ENCODE results near the gene REXO1. TPM values are rescaled to one million over a fixed set of nuclear protein-coding genes. Genes with fewer than 3 reads are reported as not detected.

The REXO1 gene
- total and polyA plus RNA-seq, 8 donors, result 16.9 to 30.8 (median 24.4) TPM

GRCh38 chr19:1836458-1837221 lies 11.6 kb downstream of the REXO1 start:
- intact Hi-C loops (cut with DNase I), result no loop called here
- DNase-seq (no peak), ATAC-seq (no peak)
- Histone ChIP-seq H3K36me3 (peaks cover 0 to 16% of the 10 kb centered on the region in 2 donors), H3K4me1 (peaks cover 6 to 54% of the 10 kb centered on the region in 2 donors), H3K27me3 (no peaks in the 10 kb centered on the region), H3K27ac (no peak overlapping the region), H3K9me3 (no peaks in the 10 kb centered on the region), H3K4me3 (no peak overlapping the region)
- TF ChIP-seq CTCF (IDR thresholded peaks at IDR 0.05), result no peak

GRCh38 chr19:1833540-1833939 lies 14.7 kb downstream of the REXO1 start:
- no peaks in the 10 kb centered on the region for H3K27me3 ChIP-seq
- H3K4me3 ChIP-seq, result no peak overlapping the region
- DNase-seq (no peak), ATAC-seq (no peak)
- intact Hi-C loops (cut with DNase I), result no loop called here
- peaks cover 0 to 38% of the 10 kb centered on the region in 2 donors for H3K36me3 ChIP-seq
- H3K9me3 ChIP-seq, result no peaks in the 10 kb centered on the region
- no peak overlapping the region for H3K27ac ChIP-seq
- peaks cover 6 to 28% of the 10 kb centered on the region in 2 donors for H3K4me1 ChIP-seq
- no peak for TF ChIP-seq CTCF (IDR thresholded peaks at IDR 0.05)

GRCh38 chr19:1832046-1832663 lies 16.1 kb downstream of the REXO1 start:
- no peak for DNase-seq
- Histone ChIP-seq H3K27me3 (no peaks in the 10 kb centered on the region), H3K27ac (no peak overlapping the region), H3K4me1 (peaks cover 6 to 19% of the 10 kb centered on the region in 2 donors), H3K36me3 (peaks cover 0 to 52% of the 10 kb centered on the region in 2 donors), H3K4me3 (no peak overlapping the region), H3K9me3 (no peaks in the 10 kb centered on the region)
- ATAC-seq, result no peak
- intact Hi-C loops (cut with DNase I), result no loop called here
- no peak for TF ChIP-seq CTCF (IDR thresholded peaks at IDR 0.05)

GRCh38 chr19:1830978-1831377 lies 17.3 kb downstream of the REXO1 start:
- Histone ChIP-seq H3K36me3 (peaks cover 0 to 63% of the 10 kb centered on the region in 2 donors), H3K9me3 (no peaks in the 10 kb centered on the region), H3K4me3 (no peak overlapping the region), H3K4me1 (peaks cover 6 to 15% of the 10 kb centered on the region in 2 donors), H3K27ac (no peak overlapping the region), H3K27me3 (no peaks in the 10 kb centered on the region)
- ATAC-seq (no peak), DNase-seq (no peak)
- TF ChIP-seq CTCF (IDR thresholded peaks at IDR 0.05), result no peak
- intact Hi-C loops (cut with DNase I), result no loop called here

- DNase-seq (no peak), ATAC-seq (no peak)
- Histone ChIP-seq H3K4me1 (peaks cover 6 to 17% of the 10 kb centered on the region in 2 donors), H3K4me3 (no peak overlapping the region), H3K36me3 (peaks cover 0 to 67% of the 10 kb centered on the region in 2 donors), H3K9me3 (no peaks in the 10 kb centered on the region), H3K27ac (no peak overlapping the region), H3K27me3 (no peaks in the 10 kb centered on the region)
- intact Hi-C loops (cut with DNase I), result no loop called here
- no peak for TF ChIP-seq CTCF (IDR thresholded peaks at IDR 0.05)
Measured at GRCh38 chr19:1830568-1830967, 17.7 kb downstream of the REXO1 start.

Measured in left lung (tissue), 10 donors.